IPS-11a (cell line): ENCODE results near the gene PRDX2.
"Not testable (repeated sequence)": the region's sequence is repeated elsewhere in the genome, so short reads cannot be mapped to it uniquely, and the experiment has no call there.

Experiments used
- H3K4me3 ChIP-seq: one replicate; pipeline ENCODE4 v1.5.1; 2013; ENCODE audit warnings: low read depth, low read length, control low read depth

The PRDX2 gene

GRCh38 chr19:12801466-12802266 is at the start of gene PRDX2, which contains the start of gene THSD8:
TSS of gene PRDX2 (minus strand) at chr19:12801800. CDS start at chr19:12801261, 539 bp downstream.
TSS of gene THSD8 (plus strand) at chr19:12802069. CDS start at chr19:12802072, 3 bp downstream.
- peak within 1 kb of the TSS; percentile 93 for H3K4me3 ChIP-seq

GRCh38 chr19:12847159-12848139 is 45.8 kb upstream of the PRDX2 start:
- no peak overlapping the region for H3K4me3 ChIP-seq

DNA sequence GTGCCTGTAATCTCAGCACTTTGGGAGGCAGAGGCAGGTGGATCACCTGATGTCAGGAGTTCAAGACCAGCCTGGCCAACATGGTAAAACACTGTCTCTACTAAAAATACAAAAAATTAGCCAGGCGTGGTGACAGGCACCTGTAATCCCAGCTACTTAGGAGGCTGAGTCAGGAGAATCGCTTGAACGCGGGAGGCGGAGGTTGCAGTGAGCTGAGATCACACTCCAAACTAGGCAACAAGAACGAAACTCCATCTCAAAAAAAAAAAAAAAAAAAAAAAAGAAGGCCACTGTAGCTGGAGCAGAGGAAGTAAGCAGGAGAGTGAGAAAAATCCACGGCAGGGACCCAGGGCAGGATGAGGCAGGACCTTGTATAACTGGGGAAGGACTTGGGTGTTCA is 45.0 kb upstream of the PRDX2 start:
- H3K4me3 ChIP-seq, result not testable (repeated sequence)

DNA sequence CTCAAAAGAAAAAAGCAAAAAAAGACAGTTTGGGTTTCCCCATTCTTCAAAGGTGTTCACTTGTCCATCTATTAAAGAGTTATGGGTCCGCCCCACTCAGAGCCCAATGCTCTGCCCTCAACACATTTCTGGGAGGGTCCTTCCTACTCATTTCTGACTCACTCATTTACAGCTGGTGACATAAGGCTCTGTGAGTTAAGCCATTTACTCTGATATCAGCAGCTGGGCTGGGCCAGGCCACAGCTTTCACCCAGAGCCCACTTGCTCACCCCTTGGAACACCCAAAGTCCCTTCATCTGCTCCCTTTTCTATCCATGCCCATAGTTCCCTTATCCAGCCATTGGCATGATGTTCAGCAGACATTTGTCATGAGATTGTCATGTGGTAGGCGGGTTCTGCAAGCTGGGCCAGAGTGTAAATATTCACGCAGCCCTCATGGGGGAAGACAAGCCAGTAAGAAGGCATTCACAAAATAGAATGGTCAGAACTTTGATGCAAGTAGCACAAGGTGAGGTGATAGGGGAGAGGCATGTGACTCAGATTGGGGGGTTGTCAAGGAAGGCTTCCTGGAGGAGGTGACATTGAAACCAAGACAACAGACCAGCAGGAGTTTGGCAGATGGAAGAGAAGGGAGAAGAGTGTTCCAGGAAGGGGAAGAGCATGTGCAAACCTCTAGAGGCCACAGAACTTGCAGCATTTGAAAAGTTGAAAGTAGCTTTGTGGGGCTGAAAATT is 42.6 kb upstream of the PRDX2 start:
- no peak overlapping the region for H3K4me3 ChIP-seq

- H3K4me3 ChIP-seq, result no peak overlapping the region
Measured at GRCh38 chr19:12843328-12843727, 41.7 kb upstream of the PRDX2 start.

DNA sequence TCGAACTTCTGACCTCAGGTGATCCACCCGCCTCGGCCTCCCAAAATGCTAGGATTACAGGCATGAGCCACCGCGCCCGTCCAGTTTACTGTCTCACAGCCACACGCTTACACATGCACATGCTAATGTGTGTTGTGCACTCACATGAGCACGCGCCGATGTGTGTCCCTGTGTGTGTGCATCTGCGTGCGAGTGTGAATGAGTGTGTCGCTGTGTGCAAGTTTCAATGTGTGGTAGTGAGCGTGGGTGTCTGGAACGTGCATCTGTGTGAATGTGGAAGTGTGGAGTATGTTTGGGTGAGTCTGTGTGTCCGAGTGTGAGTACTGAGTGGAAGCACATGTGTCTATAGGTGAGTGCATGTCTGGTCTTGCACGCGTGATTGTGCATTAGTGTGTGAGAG is 40.9 kb upstream of the PRDX2 start:
- no peak overlapping the region for H3K4me3 ChIP-seq

GRCh38 chr19:12841094-12841493 is 39.5 kb upstream of the PRDX2 start:
- H3K4me3 ChIP-seq, result peak overlapping the region; percentile 25

GRCh38 chr19:12840091-12841079 is 38.8 kb upstream of the PRDX2 start:
- H3K4me3 ChIP-seq, result peak overlapping the region; percentile 25

DNA sequence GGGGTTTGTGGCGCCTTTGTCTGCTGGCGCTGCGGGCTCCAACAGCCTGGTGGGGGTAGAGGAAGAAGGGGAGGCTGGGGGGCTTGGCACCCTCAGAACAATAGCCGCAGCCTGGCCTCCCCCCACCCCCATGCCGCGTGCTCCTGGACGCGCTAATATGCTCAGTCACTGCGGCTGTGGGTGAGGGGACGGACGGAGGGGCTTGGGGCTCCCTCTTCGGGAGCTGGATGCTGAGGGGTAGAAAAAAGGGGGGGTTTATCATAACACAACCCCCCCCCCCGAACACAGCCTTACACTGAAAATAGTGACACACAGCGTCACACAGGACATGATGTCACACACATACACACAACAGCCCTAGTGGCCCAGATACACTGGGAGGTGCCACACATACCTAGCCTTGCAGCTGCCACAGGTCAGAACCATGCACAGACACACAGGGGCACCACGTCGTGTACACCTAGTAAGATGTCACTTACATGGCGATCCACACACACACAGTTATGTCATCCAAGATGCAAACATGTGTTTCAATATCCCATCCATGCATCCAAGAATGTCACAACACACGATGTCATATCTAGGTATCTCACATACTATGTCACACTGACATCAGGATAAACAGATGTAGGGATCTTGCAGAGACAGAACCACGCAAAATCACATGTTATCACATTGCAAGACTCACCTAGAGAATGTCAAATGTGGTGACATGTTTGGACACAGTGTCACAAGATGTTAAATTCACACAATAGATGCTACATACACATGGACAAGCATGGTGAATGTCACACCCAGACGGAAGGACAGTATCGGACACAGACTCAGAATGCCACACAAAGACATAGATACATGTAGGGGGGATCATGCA is 37.5 kb upstream of the PRDX2 start:
- H3K4me3 ChIP-seq, result peak overlapping the region; percentile 56

DNA sequence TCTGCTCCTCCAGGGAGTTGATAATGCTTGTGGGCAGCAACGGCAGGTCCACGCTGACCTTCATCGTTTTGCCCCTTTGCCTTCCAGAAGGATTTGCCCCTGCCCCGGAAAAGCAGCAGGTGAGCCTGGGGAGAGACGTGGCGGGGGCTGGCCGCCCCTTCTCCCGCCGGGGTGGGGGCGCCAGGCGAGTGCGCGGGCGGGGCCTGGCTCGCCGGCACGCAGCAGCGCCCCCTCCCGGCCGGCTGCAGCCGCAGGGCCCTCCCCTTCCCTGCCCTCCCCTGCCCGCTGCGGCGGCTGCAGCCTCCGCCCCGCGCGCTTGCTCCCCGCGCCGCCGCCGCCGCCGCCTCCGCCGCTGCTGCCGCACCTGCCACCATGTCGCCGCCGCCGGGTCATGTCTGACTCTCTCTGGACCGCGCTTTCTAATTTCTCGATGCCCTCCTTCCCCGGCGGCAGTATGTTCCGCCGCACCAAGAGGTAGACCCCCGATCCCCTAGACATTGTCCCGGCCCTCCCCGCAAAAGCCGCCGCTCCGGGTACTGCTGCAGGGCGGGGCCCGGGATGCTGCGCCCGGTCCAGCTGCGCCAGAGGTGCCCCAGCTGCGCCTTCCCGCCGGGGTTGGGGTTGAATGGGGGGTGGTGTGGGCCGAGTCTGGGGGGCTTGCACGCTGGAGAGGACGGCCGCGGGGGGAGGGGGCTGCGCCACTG is 36.7 kb upstream of the PRDX2 start, which contains the start of gene MAST1:
TSS of gene MAST1 (plus strand) at position 334 of the 704 bp plus-strand sequence. CDS start at position 392, 58 bp downstream.
- H3K4me3 ChIP-seq, result peak within 1 kb of the TSS; percentile 56

GRCh38 chr19:12837225-12837624 is 35.6 kb upstream of the PRDX2 start:
- no peak overlapping the region for H3K4me3 ChIP-seq

- no peak overlapping the region for H3K4me3 ChIP-seq
Measured at GRCh38 chr19:12836529-12836863, 34.9 kb upstream of the PRDX2 start.

- H3K4me3 ChIP-seq, result no peak overlapping the region
Measured at GRCh38 chr19:12834976-12835757, 33.6 kb upstream of the PRDX2 start.

GRCh38 chr19:12834566-12834943 is 33.0 kb upstream of the PRDX2 start, which contains the start of gene RTBDN:
TSS of gene RTBDN (minus strand) at chr19:12834579. CDS start at chr19:12829979, 4,600 bp downstream.
- peak within 1 kb of the TSS; percentile 45 for H3K4me3 ChIP-seq

DNA sequence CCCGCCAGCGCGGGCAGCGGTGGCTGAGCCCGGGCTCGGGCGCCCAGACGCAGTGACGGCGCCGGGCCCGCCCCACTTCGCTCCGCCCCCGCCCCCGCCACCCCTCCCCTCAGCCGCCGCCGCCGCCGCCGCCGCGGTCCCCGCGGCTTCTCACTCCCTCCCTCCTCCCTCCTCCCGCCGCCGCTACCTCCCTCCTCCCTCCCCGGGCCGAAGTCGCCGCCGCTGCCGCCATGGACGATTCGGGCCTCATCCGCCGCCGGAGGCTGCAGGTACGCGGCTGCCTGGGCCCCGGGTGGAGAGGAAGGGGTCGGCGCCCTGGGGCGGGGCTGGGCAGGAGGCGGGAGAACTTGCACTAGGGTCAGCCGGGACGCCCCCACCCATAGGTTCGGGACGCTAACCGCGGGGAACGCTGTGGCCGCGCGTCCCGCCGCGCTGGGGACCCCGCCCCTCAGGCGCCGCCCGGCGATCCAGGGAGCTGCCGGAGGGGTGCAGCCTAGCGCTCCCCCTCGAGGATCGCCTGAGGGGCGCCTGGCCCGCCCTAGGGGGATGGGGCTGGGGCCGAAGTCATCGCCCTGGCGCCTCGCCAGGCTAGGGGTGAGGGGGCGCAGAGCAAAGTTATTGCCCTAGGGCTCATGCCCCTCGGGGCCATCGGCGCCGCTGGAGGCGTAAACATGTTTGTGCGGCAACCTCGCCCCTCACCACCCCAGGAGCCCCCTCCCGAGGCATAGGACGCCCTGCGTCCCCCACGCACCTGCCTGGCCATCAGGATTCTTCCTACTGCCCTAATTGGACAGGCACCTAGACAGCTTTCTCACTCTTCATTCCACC is 32.4 kb upstream of the PRDX2 start:
- H3K4me3 ChIP-seq, result peak overlapping the region; percentile 45

DNA sequence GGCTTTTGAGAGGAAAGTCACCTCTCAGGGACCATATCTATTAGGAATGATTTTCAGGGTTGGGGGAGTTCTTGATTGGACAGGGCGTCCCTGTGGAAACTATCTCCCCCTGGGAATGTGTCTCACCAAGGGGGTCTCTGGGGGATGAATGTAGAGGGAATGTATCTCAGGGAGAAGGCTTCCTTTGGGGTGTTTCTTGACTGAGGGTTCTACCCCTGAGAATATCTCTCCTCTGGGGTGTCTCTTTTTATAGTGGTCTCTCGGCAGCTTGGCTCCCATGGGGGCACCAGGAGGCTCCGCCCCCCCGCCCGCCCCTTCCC is 31.8 kb upstream of the PRDX2 start:
- no peak overlapping the region for H3K4me3 ChIP-seq

DNA sequence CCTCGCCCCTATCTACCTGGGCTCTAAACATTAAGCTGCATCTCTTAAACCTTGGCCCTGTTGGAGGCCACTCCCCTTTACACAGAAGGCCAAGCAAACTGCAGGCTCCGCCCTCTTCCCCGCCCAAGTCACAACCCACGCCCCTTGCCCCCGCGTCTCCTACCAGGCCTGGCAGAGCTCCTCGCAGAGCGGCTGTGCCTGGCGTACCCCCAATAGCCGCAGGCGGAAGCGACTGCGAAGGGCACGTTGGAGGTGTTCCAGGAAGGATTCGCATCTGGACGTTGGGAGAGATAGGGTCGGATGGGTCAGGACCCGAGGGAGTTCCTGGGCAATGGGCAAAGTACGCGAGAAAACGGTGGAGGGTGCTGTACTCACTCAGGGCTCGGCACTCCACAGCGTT is 26.9 kb upstream of the PRDX2 start:
- peak overlapping the region; percentile 8 for H3K4me3 ChIP-seq
